K562 (cell line): ENCODE measurements around the gene GPR142.

Experiments
- CEBPB ChIP-seq: fragments of 450-650 bp; IDR thresholded peaks from 2 replicates; pipeline ENCODE4 v1.6.1; 2016; ENCODE audit warnings: missing genetic modification characterization, missing compliant biosample characterization
- CREB5 ChIP-seq: fragments of 250-450 bp; sonication (Bioruptor Pico); IDR thresholded peaks from 2 replicates; pipeline ENCODE4 v1.5.0; 2020; ENCODE audit warnings: mild to moderate bottlenecking
- EP300 ChIP-seq: IDR thresholded peaks from 2 replicates; pipeline ENCODE4 v1.6.1; 2012; ENCODE audit warnings: low read length, improper control_type of control experiment
- ESRRA ChIP-seq: fragments of 450-650 bp; IDR thresholded peaks from 2 replicates; pipeline ENCODE4 v1.6.1; 2014; ENCODE audit warnings: low read depth, mild to moderate bottlenecking, moderate library complexity, borderline replicate concordance
- MYNN ChIP-seq, 2 experiments: sonication (generic); formaldehyde crosslinking in 1 of 2; IDR thresholded peaks; 2 replicates each; pipeline versions ENCODE4 v1.5.0 to v1.6.1; 2016 to 2020; ENCODE audit warnings: antibody characterized with exemption in 1 of 2, missing genetic modification reagents in 1 of 2
- NRF1 ChIP-seq, 2 experiments: fragments of 450-650 bp; IDR thresholded peaks in 1 of 2; conservative IDR thresholded peaks in 1 of 2; 2 replicates each; pipeline ENCODE4 v1.6.1; 2014; ENCODE audit warnings: mild to moderate bottlenecking in 2 of 2
- PCBP2 ChIP-seq: fragments of 200-400 bp; formaldehyde crosslinking; IDR thresholded peaks from 2 replicates; pipeline ENCODE4 v1.6.1; 2018; ENCODE audit warnings: low read length, low read depth, mild to moderate bottlenecking, moderate library complexity; ENCODE audit not compliant: poor library complexity, severe bottlenecking
- SMARCA4 ChIP-seq: fragments of 450-650 bp; IDR thresholded peaks from 2 replicates; pipeline ENCODE4 v1.6.1; 2016
- USF2 ChIP-seq: sonication (generic); formaldehyde crosslinking; IDR thresholded peaks from 2 replicates; pipeline ENCODE4 v1.5.0; 2020; ENCODE audit warnings: missing genetic modification reagents
- TF ChIP-seq, protein P1 (sequence below), 3 experiments: IDR thresholded peaks in 2 of 3; conservative IDR thresholded peaks in 1 of 3; 2 replicates each; pipeline ENCODE4 v1.5.1; 2011 to 2012; ENCODE audit warnings: low read length in 3 of 3, mild to moderate bottlenecking in 3 of 3, control low read depth in 2 of 3, improper control_type of control experiment in 1 of 3, inconsistent platforms in 1 of 3, low read depth in 1 of 3, mixed read lengths in 1 of 3, moderate library complexity in 1 of 3; ENCODE audit not compliant: insufficient read depth in 2 of 3
- TF ChIP-seq, protein P2 (sequence below): sonication (generic); formaldehyde crosslinking; IDR thresholded peaks from 2 replicates; pipeline ENCODE4 v1.9.0; 2022; ENCODE audit warnings: mild to moderate bottlenecking, missing genetic modification reagents

GRCh38 chr17:74345433-74346241 is 21.7 kb upstream of the GPR142 start:
- TF ChIP-seq MYNN (IDR thresholded peaks at IDR 0.05) (no peak), MYNN (CRISPR knock-in tag; IDR thresholded peaks at IDR 0.05) (no peak), CEBPB (tag) (no peak), EP300 (no peak), ESRRA (no peak), SMARCA4 (no peak), CREB5 (CRISPR knock-in tag) (no peak), USF2 (CRISPR knock-in tag) (no peak), PCBP2 (no peak), NRF1 (conservative IDR thresholded peaks at IDR 0.05 in 1 of 2, IDR thresholded peaks at IDR 0.05 in 1 of 2) (no peak)
- TF ChIP-seq, protein P1, sequence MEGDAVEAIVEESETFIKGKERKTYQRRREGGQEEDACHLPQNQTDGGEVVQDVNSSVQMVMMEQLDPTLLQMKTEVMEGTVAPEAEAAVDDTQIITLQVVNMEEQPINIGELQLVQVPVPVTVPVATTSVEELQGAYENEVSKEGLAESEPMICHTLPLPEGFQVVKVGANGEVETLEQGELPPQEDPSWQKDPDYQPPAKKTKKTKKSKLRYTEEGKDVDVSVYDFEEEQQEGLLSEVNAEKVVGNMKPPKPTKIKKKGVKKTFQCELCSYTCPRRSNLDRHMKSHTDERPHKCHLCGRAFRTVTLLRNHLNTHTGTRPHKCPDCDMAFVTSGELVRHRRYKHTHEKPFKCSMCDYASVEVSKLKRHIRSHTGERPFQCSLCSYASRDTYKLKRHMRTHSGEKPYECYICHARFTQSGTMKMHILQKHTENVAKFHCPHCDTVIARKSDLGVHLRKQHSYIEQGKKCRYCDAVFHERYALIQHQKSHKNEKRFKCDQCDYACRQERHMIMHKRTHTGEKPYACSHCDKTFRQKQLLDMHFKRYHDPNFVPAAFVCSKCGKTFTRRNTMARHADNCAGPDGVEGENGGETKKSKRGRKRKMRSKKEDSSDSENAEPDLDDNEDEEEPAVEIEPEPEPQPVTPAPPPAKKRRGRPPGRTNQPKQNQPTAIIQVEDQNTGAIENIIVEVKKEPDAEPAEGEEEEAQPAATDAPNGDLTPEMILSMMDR (IDR thresholded peaks at IDR 0.05 in 2 of 3, conservative IDR thresholded peaks at IDR 0.05 in 1 of 3; ENCODE audit: insufficient read depth in 2 of 3, low read depth in 1 of 3, low read length in 3 of 3), result no peak
- TF ChIP-seq, protein P2, sequence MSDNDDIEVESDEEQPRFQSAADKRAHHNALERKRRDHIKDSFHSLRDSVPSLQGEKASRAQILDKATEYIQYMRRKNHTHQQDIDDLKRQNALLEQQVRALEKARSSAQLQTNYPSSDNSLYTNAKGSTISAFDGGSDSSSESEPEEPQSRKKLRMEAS (CRISPR knock-in tag), result no peak
